Measurements from ENCODE around the gene WDR41. TPM values are rescaled to one million over a fixed set of nuclear protein-coding genes. Genes with fewer than 3 reads are reported as not detected.

Gene WDR41, protein sequence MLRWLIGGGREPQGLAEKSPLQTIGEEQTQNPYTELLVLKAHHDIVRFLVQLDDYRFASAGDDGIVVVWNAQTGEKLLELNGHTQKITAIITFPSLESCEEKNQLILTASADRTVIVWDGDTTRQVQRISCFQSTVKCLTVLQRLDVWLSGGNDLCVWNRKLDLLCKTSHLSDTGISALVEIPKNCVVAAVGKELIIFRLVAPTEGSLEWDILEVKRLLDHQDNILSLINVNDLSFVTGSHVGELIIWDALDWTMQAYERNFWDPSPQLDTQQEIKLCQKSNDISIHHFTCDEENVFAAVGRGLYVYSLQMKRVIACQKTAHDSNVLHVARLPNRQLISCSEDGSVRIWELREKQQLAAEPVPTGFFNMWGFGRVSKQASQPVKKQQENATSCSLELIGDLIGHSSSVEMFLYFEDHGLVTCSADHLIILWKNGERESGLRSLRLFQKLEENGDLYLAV
- 10 to 100 TPM; 23.2 to 55.7 (median 33.2) TPM for total RNA-seq

DNA sequence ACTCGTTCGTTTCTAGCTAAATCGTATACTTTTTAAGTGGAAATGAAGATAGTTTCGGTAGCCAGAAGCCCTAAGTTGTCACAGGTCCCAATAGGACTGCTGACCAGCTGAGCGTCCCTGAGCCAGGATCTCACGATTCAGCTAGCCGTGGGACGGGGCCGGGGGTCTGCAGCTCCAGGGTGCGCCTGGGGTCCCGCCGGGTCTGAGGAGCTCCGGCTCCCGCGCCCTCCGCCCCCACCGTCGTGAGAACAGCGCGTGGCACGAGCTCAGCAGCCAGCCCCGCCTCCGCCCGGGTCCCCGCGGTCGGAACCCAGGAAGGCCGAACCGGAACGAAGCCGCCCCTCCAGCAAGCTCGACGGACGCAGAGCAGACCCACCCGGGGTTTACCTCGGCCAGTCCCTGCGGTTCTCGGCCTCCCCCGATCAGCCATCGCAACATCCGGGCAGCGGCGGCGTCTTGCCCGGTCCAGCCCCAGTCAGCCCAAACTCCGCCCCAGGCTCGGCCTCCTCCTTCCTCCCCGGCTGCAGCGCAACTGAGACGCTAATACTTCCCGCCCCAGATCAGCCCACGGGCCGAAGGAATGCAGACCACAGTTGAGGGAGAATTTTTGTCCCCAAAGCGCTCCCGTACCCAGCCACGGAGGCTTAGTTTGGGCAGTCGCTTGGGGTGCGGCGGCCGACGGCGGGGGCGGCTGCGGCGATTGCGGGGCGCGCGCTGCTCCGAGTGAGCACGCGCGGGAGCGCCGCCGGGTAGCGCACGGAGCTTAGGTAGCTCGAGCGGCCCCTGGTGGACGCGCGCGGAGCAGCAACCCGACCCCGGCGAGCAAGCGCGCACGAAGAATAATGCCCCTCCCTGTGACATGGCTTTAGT is at the start of gene WDR41:
TSS of gene WDR41 (minus strand) at position 534 of the 870 bp plus-strand sequence. CDS start at position 438, 96 bp downstream.
- H3K27ac ChIP-seq: peak within 1 kb of the TSS; percentile 89 to 97 (median 92)
- ATAC-seq: peak; percentile 96
- WGBS, 2 donors (ENCODE audit: low coverage in 1 of 2): 0% methylated on average over 4 to 5 of the region's 90 CpGs
- H3K9me3 ChIP-seq: no peaks in the 10 kb centered on the region
- H3K27me3 ChIP-seq: no peaks in the 10 kb centered on the region
- peaks cover 0 to 17% (median 0%) of the 10 kb centered on the region in 3 donors for H3K4me1 ChIP-seq
- H3K36me3 ChIP-seq: peaks cover 0 to 7% of the 10 kb centered on the region in 2 donors
- TF ChIP-seq POLR2A (IDR thresholded peaks at IDR 0.05) (peak; percentile 55 to 59), POLR2AphosphoS5 (IDR thresholded peaks at IDR 0.05) (peak; percentile 87), EP300 (IDR thresholded peaks at IDR 0.05) (no peak)
- TF ChIP-seq, protein P1, sequence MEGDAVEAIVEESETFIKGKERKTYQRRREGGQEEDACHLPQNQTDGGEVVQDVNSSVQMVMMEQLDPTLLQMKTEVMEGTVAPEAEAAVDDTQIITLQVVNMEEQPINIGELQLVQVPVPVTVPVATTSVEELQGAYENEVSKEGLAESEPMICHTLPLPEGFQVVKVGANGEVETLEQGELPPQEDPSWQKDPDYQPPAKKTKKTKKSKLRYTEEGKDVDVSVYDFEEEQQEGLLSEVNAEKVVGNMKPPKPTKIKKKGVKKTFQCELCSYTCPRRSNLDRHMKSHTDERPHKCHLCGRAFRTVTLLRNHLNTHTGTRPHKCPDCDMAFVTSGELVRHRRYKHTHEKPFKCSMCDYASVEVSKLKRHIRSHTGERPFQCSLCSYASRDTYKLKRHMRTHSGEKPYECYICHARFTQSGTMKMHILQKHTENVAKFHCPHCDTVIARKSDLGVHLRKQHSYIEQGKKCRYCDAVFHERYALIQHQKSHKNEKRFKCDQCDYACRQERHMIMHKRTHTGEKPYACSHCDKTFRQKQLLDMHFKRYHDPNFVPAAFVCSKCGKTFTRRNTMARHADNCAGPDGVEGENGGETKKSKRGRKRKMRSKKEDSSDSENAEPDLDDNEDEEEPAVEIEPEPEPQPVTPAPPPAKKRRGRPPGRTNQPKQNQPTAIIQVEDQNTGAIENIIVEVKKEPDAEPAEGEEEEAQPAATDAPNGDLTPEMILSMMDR (IDR thresholded peaks at IDR 0.05): peak; percentile 87 to 98 (median 93)
- H3K4me3 ChIP-seq: peak within 1 kb of the TSS; percentile 78 to 96

DNA sequence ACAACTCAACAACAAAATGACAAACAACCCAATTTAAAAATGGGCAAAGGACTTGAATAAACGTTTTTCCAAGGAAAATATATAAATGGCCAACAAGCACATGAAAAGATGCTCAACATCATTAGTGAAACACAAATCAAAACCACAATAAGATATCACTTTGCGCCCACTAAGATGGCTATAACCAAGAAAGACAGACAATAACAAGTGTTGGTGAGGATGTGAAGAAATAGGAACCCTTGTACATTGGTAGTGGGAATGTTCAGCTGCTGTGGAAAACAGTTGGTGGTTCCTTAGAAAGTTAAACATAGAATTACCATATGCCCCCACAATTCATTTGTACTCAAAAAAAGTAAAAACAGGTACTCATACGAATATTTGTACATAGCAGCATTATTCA is 39.2 kb upstream of the WDR41 start:
- Histone ChIP-seq H3K9me3 (no peaks in the 10 kb centered on the region), H3K27me3 (no peaks in the 10 kb centered on the region), H3K36me3 (no peaks in the 10 kb centered on the region), H3K27ac (no peak overlapping the region), H3K4me1 (no peaks in the 10 kb centered on the region), H3K4me3 (no peak overlapping the region)
- TF ChIP-seq EP300 (IDR thresholded peaks at IDR 0.05) (no peak), POLR2AphosphoS5 (IDR thresholded peaks at IDR 0.05) (no peak), POLR2A (IDR thresholded peaks at IDR 0.05) (no peak)
- TF ChIP-seq, protein P1 (IDR thresholded peaks at IDR 0.05): no peak
- 57 to 65% methylated on average over 3 of the region's 3 CpGs for WGBS, 2 donors (ENCODE audit: low coverage in 1 of 2)
- ATAC-seq: no peak

DNA sequence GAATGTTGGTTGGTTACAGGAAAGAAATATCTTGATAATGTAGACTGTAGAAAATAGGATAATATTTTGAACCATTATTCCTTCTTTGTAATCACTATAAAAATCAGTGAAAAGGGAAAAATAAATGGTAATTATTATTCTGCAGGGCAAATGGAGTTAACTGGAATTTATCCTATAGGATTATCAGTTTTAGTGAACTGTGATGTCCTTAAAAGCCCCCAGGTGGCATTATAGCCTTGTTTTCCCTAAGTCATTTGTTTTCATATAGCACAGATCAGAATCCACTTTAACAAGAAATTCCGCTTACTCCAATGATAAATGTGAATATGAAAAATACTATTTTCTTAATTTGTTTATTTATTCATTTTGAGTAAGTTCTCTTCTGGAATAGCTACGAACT is 26.2 kb upstream of the WDR41 start:
- no peaks in the 10 kb centered on the region for H3K4me1 ChIP-seq
- H3K36me3 ChIP-seq: no peaks in the 10 kb centered on the region
- H3K27me3 ChIP-seq: peaks cover 4% of the 10 kb centered on the region
- TF ChIP-seq, protein P1 (IDR thresholded peaks at IDR 0.05): no peak
- TF ChIP-seq POLR2AphosphoS5 (IDR thresholded peaks at IDR 0.05) (no peak), EP300 (IDR thresholded peaks at IDR 0.05) (no peak), POLR2A (IDR thresholded peaks at IDR 0.05) (no peak)
- no peak overlapping the region for H3K4me3 ChIP-seq
- H3K9me3 ChIP-seq: no peaks in the 10 kb centered on the region
- no peak for ATAC-seq
- H3K27ac ChIP-seq: no peak overlapping the region
- 55 to 58% methylated on average over 2 of the region's 2 CpGs for WGBS, 2 donors (ENCODE audit: low coverage in 1 of 2)

GRCh38 chr5:77514457-77514856 is 22.3 kb upstream of the WDR41 start:
- Histone ChIP-seq H3K27me3 (no peaks in the 10 kb centered on the region), H3K9me3 (no peaks in the 10 kb centered on the region), H3K4me1 (no peaks in the 10 kb centered on the region), H3K27ac (no peak overlapping the region), H3K4me3 (no peak overlapping the region), H3K36me3 (no peaks in the 10 kb centered on the region)
- TF ChIP-seq POLR2A (IDR thresholded peaks at IDR 0.05): no peak
- TF ChIP-seq EP300 (IDR thresholded peaks at IDR 0.05): no peak
- TF ChIP-seq, protein P1 (IDR thresholded peaks at IDR 0.05): no peak
- TF ChIP-seq POLR2AphosphoS5 (IDR thresholded peaks at IDR 0.05): no peak
- ATAC-seq: no peak
- WGBS, 2 donors (ENCODE audit: low coverage in 1 of 2): 100% methylated on average over 1 of the region's 1 CpG; no CpG with 5 or more reads in 1 of the 2 donors
